Renal cortex interstitium (tissue), 11 donors: Measurements from ENCODE around the gene MFSD6L. TPM values are rescaled to one million over a fixed set of nuclear protein-coding genes. Genes with fewer than 3 reads are reported as not detected.
"Not testable (repeated sequence)": the region's sequence is repeated elsewhere in the genome, so short reads cannot be mapped to it uniquely, and the experiment has no call there.

Experiments used
- DNase-seq, 11 donors: peaks; one replicate each; pipeline ENCODE4 v3.0.0-alpha.2; 2013; ENCODE audit warnings: low read depth in 9 of 11, low spot score in 4 of 11; ENCODE audit errors: extremely low read depth in 1 of 11
- polyA plus RNA-seq, 3 donors: library from polyadenylated mRNA; unstranded; fragments of 120-200 nt; gene quantifications; one replicate each; pipeline ENCODE4 v1.2.1, GENCODE V29; 2013; ENCODE audit not compliant: insufficient read length in 3 of 3

MFSD6L gene
- polyA plus RNA-seq, 3 donors = 2.4 to 3.6 (median 3.3) TPM

- no peak for DNase-seq
Observed at GRCh38 chr17:8831234-8831849, 32.2 kb upstream of the MFSD6L start.

DNA sequence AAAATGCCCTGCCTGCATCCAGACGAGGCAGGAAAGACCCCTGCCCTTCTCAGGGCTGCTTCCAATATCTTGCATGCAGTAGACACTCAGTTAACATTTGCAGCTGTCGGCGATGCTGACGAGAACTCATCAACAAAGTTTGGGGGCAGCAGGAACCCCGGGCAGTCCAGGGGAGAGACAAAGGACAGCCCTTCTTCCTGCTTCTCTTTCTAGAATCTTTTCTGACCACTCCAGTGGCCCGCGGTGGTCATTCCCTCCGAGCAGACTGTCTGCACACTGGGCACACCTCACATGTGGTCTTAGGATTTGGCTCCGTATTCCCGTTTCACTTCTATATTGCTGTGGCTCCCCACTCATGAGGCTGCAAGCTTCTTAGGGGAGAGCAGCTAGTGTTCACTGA is 31.0 kb upstream of the MFSD6L start:
- no peak for DNase-seq

- no peak for DNase-seq
Observed at GRCh38 chr17:8829036-8829941, 30.1 kb upstream of the MFSD6L start.

DNA sequence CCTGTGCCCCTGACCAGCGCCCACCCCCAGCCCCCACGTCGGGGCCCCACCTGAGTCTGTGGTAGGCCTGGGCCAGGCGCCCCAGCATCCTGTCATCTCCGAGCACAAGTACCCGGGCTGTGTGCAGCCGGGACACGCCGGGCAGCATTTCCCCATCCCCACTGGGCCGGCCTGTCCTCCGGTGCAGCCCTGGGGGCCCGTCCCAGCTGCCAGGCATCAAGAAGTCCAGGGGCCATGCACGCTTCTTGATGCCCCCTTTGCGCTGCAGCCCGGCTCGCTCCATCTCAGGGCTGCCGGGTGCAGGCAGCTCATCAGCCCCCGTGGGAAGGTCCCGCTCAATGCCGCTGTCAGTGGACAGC is 29.3 kb upstream of the MFSD6L start:
- DNase-seq = no peak

GRCh38 chr17:8826808-8827435 is 27.8 kb upstream of the MFSD6L start:
- DNase-seq = no peak

DNA sequence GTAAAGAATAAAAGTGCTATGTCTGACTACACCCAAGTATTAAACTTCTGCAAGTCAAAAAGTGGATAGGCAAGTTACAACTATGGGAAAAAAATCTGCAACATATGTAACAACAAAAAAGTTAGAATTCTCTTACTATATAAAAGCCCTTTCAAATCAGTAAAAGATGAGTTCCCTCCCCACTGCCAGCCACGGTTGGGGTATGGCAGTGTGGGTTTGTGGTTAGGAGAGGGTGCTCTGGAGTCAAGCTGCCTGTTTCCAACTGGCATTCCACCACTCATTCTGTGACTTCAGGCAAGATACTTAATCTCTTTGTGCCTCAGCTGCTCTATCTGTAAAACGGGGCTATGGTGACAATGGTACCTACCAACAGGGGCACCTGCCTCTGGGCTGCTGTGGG is 26.6 kb upstream of the MFSD6L start:
- no peak for DNase-seq

DNA sequence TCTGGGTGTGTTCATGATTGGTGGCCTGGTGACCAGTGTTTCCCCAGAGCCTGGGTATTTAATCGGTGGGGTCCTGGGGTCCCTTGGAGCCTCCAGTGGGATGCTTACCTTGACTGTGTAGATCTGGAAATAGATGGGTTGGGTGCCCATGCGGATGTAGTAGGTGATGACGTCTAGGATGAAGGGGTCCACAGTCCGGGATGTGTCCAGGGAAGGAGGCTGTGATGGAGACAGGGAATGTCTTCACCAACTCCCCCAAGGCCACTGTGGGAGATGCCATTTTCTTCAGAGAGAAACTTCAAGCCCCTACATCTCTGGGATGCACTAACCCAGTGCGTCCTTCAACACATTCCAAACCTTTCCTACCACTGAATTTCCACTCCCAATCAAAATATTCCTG is 24.1 kb upstream of the MFSD6L start:
- no peak for DNase-seq

DNA sequence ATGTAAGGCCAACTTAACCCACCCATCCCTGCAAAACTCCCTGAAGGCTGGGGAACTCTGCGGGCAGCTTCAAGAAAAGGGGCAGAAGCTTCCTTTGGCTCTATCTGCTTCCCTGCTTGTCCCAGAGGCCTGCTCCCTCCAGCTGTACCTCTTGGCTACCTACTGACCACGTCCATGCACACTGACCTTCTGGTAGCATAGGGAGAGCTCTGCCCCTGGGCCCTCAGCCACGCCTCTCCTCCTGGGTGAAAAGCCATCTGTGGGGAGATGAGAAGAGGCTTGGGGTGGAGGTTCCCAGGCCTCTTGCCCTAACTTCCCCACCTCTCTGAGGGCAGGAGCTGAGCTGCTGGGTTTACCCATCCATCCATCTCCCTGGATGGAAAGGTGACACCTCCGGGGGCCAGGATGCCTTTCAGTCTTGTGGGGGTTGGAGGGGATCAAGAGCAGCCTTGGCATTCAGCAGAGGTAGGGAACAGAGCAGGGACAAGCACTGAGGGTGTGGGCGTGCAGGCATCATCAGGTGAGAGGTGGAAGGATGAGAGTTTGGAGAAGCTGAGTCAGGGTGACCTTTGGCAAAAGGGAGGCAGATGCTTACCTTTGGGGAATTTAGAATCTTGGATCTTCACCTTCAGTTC is 23.4 kb upstream of the MFSD6L start:
- no peak for DNase-seq

DNA sequence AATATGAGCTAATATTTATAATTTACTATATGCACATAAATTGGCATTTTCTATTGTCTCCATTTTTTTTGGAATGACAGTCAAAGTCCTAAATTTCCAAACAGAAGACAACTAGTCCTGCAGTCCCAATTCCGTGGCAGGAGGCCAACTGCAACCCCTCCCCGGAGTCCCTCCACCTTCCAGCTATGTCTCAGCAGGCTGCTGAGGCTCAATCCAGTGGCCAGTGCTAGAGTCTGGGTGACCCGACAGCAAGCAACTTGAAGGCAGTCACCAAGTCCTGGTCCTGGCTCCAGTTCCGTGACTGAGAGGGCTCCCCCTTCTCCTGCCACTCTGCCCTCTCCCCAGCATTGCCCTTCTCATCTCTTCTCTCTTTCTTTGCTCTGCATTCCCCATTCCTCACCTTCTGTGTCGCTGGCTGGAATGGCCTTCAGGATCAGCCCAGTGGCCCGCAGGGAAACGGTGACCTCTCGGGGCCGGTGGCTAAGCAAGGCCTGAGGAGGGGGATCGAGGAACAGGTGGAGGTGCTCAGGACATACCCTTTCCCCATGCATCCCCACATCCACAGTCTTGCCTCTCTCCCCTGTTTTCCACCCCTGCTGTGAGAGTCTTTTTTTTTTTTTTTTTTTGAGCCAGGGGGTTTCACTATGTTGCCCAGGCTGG is 22.4 kb upstream of the MFSD6L start:
- DNase-seq = no peak

- DNase-seq = no peak
Observed at GRCh38 chr17:8820311-8821010, 21.3 kb upstream of the MFSD6L start.

DNA sequence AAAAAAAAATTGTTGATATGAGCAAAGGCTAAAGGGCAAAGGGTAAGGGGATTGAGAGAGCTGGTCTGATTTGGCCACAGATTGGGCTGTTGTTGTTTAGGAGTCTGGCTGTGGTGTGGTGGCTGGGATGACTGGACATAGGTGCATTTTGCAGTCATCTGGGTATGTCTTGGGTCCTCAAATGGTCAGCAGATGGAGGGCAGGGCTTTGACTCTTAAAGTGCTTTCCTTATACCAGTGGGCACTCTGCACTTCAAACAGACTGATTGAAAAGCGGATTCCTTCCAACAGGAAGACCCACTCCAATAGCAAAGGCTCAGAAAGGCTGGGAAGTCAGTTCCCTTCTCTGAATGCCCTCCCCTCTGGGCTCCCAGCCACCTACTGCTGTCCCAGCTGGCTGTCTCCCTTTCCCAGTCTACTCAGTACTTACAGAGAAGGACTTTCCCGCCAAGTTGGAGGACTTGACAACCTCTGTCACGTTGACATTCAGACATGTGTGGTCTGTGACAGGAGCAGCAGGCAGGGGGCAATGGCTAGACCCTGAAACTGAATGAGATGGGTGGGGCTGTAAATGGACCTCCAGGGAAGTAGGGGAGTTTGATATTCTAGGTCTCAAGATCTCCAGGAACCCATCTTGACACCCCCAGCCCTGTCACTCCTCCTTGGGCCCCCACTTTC is 19.6 kb upstream of the MFSD6L start:
- DNase-seq = no peak

GRCh38 chr17:8818047-8818446 is 18.9 kb upstream of the MFSD6L start:
- DNase-seq = no peak

DNA sequence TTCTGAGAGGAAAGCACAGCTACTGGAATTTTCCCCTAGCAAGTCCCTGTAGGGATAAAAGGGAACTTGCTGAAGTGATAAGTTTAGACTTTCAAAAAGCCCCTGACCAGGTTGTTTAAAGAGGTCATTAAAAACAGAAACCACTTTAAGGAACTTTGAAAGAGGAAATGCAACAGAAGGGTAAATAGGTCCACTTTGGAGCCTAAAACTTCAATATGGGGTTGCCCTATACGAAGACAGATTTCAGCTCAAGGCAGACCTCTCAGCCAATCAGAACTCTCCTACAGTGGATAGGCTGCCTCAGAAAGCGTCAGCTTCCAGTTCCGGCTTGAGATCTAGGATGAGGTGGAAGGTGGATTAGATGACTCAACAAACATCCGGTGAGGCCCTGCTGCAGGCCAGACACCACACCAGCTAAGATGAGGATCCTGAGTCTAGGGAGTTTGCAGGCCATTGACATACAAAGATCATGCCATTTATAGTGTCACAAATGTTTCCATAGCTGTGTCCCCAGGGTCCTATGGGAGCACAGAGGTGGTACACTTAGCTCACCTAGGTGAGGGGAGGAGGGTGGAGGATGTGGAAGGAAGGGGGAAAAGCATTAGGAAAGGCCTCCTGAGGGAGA is 7.9 kb upstream of the MFSD6L start:
- DNase-seq = no peak

GRCh38 chr17:8806253-8806925 is 7.2 kb upstream of the MFSD6L start:
- no peak for DNase-seq

DNA sequence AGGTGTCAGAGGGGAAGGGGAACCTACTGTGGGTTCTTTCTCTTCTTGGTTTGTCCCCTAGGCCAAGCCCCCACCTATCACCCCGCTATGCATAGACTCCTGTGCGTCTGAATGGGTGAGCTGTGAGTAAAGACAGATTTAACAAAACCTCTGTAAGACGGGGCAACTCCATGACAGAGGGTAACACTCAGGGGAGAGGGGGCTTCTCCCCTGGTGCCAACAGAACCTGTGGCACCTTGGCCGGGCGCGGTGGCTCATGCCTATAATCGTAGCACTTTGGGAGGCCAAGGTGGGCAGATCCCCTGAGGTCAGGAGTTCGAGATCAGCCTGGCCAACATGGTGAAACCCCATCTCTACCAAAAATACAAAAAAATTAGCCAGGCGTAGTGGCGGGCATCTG is 6.2 kb upstream of the MFSD6L start:
- DNase-seq = not testable (repeated sequence)

DNA sequence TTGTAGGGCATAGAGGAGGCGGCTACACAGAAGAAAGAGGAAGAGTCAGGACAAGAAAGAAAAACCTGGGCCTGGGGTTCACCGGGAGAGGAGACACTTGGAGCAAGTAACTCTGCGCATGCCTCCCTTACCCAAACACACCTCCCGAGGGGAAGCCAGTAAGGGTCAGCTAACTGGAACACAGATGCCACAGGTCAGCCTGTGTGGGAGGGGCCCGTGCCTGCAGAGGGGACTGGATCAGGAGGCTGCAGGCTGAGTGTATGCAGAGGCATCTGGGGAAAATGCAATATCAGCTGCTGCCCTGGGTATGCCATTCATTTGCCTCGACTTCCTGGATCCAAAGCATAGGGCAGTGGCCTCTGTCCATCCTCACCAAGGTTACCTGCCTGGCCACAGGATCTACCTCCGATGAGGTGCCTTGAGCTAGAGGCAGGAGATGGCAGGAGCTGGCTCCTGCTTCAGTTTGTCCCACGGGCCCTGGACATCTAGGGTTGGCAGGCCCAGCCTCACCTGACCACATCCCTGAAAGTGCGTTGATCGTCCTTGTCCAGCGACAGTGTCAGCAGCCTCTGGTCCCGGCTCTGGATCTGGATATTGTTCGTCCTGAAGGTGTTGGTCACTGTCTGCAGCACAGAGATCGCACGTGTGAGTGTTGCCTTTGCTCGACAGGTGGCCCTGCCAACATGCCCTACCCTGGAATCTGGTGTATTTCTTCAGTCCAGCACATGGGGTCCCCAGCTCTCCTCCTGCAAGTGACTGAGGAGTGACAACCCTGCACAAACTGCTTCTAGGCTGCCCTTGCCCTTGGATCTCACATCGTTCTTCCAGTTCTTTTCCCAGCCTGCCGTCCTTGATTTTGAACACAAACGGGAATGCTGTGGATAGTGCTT is 4.6 kb upstream of the MFSD6L start:
- DNase-seq = no peak
